Keratinocyte (primary cell): ENCODE results near the gene BTG2.

Experiments used
- CTCF ChIP-seq, 3 experiments: IDR thresholded peaks in 1 of 3; conservative IDR thresholded peaks in 1 of 3; optimal IDR thresholded peaks in 1 of 3; 2 replicates in 2 of 3; 3 replicates in 1 of 3; pipeline versions ENCODE3 to v1.5.1; 2011; ENCODE audit warnings: low read length in 3 of 3, mild to moderate bottlenecking in 3 of 3, moderate library complexity in 2 of 3, control low read depth in 1 of 3, inconsistent platforms in 1 of 3; ENCODE audit not compliant: insufficient read depth in 2 of 3; ENCODE audit errors: extremely low read depth in 1 of 3
- EZH2 ChIP-seq: IDR thresholded peaks from one replicate; pipeline ENCODE4 v1.6.1; 2012; ENCODE audit warnings: inconsistent platforms, mild to moderate bottlenecking, low read length, moderate library complexity

DNA sequence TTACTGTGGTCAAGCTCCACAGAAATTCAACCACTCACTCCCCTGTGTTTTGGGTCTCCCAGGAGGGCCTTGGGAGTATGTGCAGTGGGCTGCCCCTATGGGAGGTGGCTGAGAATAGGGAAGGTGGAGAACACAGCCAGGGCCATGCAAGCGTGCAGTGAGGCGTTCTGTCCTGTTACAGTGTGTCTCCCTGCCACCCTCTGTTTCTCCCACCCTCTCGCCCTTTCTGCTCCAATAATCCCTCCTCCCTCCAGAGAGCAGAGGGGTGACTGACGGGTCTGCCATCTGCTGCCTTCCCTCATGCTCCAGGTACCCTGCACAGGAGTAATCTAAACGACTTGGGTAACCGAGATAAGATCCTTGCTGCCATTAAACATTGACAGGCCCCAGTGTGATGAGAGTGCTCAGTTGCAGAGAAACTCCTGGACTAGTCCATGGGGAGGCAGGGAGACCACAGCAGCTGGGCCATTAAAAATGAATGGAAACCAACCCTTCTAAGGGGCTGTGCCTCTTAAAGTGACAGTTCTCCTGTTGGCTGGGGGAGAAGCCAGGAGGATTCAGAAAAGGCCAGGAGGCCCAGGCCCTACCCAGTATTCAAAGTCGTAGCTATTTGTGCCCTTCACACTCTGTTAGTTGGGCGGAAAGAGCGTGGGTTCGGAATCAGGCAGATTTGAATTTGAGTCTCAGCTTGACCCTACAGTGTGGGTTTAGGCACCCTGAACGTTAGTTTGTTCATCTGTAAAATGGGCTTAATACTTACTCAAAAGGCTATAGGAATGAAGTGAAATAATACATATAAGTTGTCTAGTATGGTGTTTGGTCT, 22.4 kb upstream of the BTG2 start:
- TF ChIP-seq CTCF (optimal IDR thresholded peaks at IDR 0.05 in 1 of 3, IDR thresholded peaks at IDR 0.05 in 1 of 3, conservative IDR thresholded peaks at IDR 0.05 in 1 of 3; ENCODE audit: extremely low read depth in 1 of 3, insufficient read depth in 2 of 3, low read length in 3 of 3) (no peak), EZH2 (no peak)
